ENCODE results near the gene APBA1. TPM values are rescaled to one million over a fixed set of nuclear protein-coding genes. Genes with fewer than 3 reads are reported as not detected.

The APBA1 gene
- total RNA-seq, 1 donor from 2014 or later = 3.4 TPM

GRCh38 chr9:69718218-69718617, 46.0 kb upstream of the APBA1 start:
- Histone ChIP-seq H3K9me3 (ENCODE audit: low read depth) (no peaks in the 10 kb centered on the region), H3K9ac (no peak overlapping the region), H3K4me1 (no peaks in the 10 kb centered on the region), H3K27me3 (no peaks in the 10 kb centered on the region), H3K4me2 (no peak overlapping the region), H3K36me3 (peaks cover 7% of the 10 kb centered on the region), H3K79me2 (ENCODE audit: low read depth) (no peaks in the 10 kb centered on the region), H3F3A (ENCODE audit: low read depth) (no peaks in the 10 kb centered on the region), H4K20me1 (ENCODE audit: low read depth) (no peaks in the 10 kb centered on the region), H3K27ac (no peak overlapping the region), H3K4me3 (no peak overlapping the region), H2AFZ (replicated peaks) (no peak overlapping the region)
- Mint-ChIP-seq H3K36me3 (peaks cover 51% of the 10 kb centered on the region), H3K27me3 (ENCODE audit: insufficient read depth, low read depth) (no peaks in the 10 kb centered on the region), H3K9me3 (peaks cover 16% of the 10 kb centered on the region), H3K27ac (no peak overlapping the region), H3K4me1 (no peaks in the 10 kb centered on the region), H3K4me3 (no peak overlapping the region)
- TF ChIP-seq EZH2phosphoT487 (IDR thresholded peaks at IDR 0.05) = no peak
- no peak for TF ChIP-seq CTCF (IDR thresholded peaks at IDR 0.05)
- no peak for TF ChIP-seq EZH2 (IDR thresholded peaks at IDR 0.05)
- no peak for DNase-seq (ENCODE audit: low spot score)

- Histone ChIP-seq H3K9ac (no peak overlapping the region), H2AFZ (replicated peaks) (no peak overlapping the region), H3K4me1 (no peaks in the 10 kb centered on the region), H3K4me2 (no peak overlapping the region), H3K4me3 (no peak overlapping the region), H3K27me3 (no peaks in the 10 kb centered on the region), H3K36me3 (peaks cover 9% of the 10 kb centered on the region), H3K79me2 (ENCODE audit: low read depth) (no peaks in the 10 kb centered on the region), H3F3A (ENCODE audit: low read depth) (no peaks in the 10 kb centered on the region), H3K27ac (no peak overlapping the region), H4K20me1 (ENCODE audit: low read depth) (no peaks in the 10 kb centered on the region), H3K9me3 (ENCODE audit: low read depth) (no peaks in the 10 kb centered on the region)
- H3K27ac Mint-ChIP-seq = no peak overlapping the region
- H3K27me3 Mint-ChIP-seq (ENCODE audit: insufficient read depth, low read depth) = no peaks in the 10 kb centered on the region
- H3K9me3 Mint-ChIP-seq = peaks cover 6% of the 10 kb centered on the region
- TF ChIP-seq EZH2phosphoT487 (IDR thresholded peaks at IDR 0.05) (no peak), EZH2 (IDR thresholded peaks at IDR 0.05) (no peak), CTCF (IDR thresholded peaks at IDR 0.05) (no peak)
- no peak overlapping the region for H3K4me3 Mint-ChIP-seq
- no peaks in the 10 kb centered on the region for H3K4me1 Mint-ChIP-seq
- no peak for DNase-seq (ENCODE audit: low spot score)
- H3K36me3 Mint-ChIP-seq = peaks cover 38% of the 10 kb centered on the region
Measured at GRCh38 chr9:69715825-69716224, 43.7 kb upstream of the APBA1 start.

GRCh38 chr9:69715096-69715495, 42.9 kb upstream of the APBA1 start:
- no peak overlapping the region for H3K27ac Mint-ChIP-seq
- no peak for TF ChIP-seq CTCF (IDR thresholded peaks at IDR 0.05)
- no peak for TF ChIP-seq EZH2phosphoT487 (IDR thresholded peaks at IDR 0.05)
- TF ChIP-seq EZH2 (IDR thresholded peaks at IDR 0.05) = no peak

More at GRCh38 chr9:69715096-69715495, 42.9 kb upstream of the APBA1 start:
- DNase-seq (ENCODE audit: low spot score) = no peak
- no peaks in the 10 kb centered on the region for H3K27me3 Mint-ChIP-seq (ENCODE audit: insufficient read depth, low read depth)
- H3K4me1 Mint-ChIP-seq = no peaks in the 10 kb centered on the region
- H3K4me3 Mint-ChIP-seq = no peak overlapping the region
- Histone ChIP-seq H3K27ac (no peak overlapping the region), H2AFZ (replicated peaks) (no peak overlapping the region), H3K4me1 (no peaks in the 10 kb centered on the region), H3K79me2 (ENCODE audit: low read depth) (no peaks in the 10 kb centered on the region), H3K9ac (no peak overlapping the region), H3K36me3 (peaks cover 9% of the 10 kb centered on the region), H3K4me3 (no peak overlapping the region), H3F3A (ENCODE audit: low read depth) (no peaks in the 10 kb centered on the region), H4K20me1 (ENCODE audit: low read depth) (no peaks in the 10 kb centered on the region), H3K27me3 (no peaks in the 10 kb centered on the region), H3K9me3 (ENCODE audit: low read depth) (no peaks in the 10 kb centered on the region), H3K4me2 (no peak overlapping the region)
- H3K9me3 Mint-ChIP-seq = peaks cover under 1% of the 10 kb centered on the region
- H3K36me3 Mint-ChIP-seq = peaks cover 32% of the 10 kb centered on the region

Data from neural progenitor cell (in vitro differentiated cells).